NK-92 (cell line): ENCODE measurements around the gene OR2AT4.
"Not testable (repeated sequence)": the region's sequence is repeated elsewhere in the genome, so short reads cannot be mapped to it uniquely, and the experiment has no call there.

Experiments used
- DNase-seq: peaks from one replicate; lab custom pipeline; 2025; ENCODE audit not compliant: unreplicated experiment; lab: John Stamatoyannopoulos, UW

Gene OR2AT4

GRCh38 chr11:75096456-75097172 lies at the start of gene OR2AT4:
Gene OR2AT4 (minus strand): TSS chr11:75096876.
- no peak for DNase-seq

- no peak for DNase-seq
These were observed 49.4 kb upstream of the OR2AT4 start for GRCh38 chr11:75145972-75146519.

DNA sequence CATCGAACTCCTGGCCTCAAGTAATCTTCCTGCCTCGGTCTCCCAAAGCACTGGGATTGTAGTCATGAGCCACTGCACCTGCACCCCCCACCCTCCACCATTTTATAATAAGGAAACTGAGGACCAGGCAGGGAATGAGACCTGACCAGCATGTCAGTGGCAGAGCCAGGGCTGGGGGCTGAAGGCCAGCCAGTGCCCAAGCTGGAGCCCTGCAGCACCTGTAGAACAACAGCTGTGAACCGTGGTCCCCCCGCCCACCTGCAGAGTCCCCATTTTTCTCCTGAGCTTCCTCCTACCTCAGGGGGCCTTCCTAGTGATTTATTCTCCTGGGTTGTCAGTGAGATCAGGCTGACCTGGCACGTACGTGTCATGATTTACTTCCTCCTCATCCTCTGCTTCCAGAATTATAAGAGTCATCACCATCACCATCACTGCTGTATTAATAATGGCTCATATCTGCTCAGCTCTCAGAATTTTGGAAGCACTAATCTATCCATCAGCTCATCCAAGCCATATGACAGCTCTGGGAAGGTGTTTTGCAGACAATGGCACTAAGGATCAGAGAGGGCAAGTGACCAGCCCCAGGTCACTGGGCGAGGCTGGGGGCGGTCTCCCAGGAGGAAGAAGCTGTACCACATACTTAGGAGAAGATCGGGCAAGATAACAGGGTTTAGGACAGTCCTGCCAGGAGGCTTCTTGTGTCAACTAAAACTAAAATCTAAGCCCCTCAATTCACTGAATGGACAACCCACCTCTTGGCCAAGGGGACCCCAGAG lies 48.7 kb upstream of the OR2AT4 start:
- DNase-seq, result no peak

GRCh38 chr11:75144716-75145014 lies 48.0 kb upstream of the OR2AT4 start:
- no peak for DNase-seq

DNA sequence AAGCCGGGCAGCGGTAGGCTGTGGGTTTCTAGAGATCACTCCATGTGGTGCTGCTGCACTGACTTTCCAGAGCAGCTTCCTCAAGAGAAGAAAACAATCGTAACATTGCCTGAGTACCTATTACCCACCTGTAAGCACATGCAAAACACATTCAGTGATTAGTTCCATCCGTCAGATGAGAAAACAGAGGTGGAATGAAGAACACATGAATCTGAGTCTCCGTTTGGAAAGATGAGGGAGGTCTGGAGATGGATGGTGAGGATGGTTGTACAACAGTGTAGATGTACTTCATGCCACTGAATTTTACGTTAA lies 46.7 kb upstream of the OR2AT4 start:
- DNase-seq, result no peak

GRCh38 chr11:75142714-75143419 lies 46.2 kb upstream of the OR2AT4 start:
- DNase-seq, result no peak

- no peak for DNase-seq
These were observed 44.5 kb upstream of the OR2AT4 start for GRCh38 chr11:75141166-75141565.

- no peak for DNase-seq
These were observed 43.8 kb upstream of the OR2AT4 start for GRCh38 chr11:75140269-75141138.

- DNase-seq, result no peak
These were observed 39.0 kb upstream of the OR2AT4 start for GRCh38 chr11:75135651-75136050.

- DNase-seq, result no peak
These were observed 38.5 kb upstream of the OR2AT4 start for GRCh38 chr11:75135021-75135650.

GRCh38 chr11:75133976-75134375 lies 37.3 kb upstream of the OR2AT4 start:
- DNase-seq, result no peak

GRCh38 chr11:75132080-75132479 lies 35.4 kb upstream of the OR2AT4 start:
- no peak for DNase-seq

DNA sequence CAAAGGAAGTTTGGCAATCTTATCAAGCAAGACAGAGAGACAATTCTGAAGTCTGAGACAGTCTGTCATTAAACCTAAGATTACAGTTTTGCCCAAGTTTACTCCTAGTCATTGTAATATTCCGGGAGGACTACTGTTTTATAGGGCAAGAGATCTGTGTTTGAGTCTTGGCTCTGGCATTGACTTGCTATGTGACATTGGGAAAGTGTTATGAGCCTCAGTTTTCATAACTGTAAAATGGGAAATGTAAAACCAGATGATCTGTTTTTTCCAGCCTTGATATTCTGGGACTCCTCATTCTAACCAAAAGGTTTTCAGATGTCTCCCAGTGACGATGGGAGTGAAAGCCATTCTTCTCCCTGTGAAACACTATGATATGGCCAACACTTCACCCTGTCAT lies 29.9 kb upstream of the OR2AT4 start:
- DNase-seq, result no peak

- no peak for DNase-seq
These were observed 21.9 kb upstream of the OR2AT4 start for GRCh38 chr11:75118577-75118976.

DNA sequence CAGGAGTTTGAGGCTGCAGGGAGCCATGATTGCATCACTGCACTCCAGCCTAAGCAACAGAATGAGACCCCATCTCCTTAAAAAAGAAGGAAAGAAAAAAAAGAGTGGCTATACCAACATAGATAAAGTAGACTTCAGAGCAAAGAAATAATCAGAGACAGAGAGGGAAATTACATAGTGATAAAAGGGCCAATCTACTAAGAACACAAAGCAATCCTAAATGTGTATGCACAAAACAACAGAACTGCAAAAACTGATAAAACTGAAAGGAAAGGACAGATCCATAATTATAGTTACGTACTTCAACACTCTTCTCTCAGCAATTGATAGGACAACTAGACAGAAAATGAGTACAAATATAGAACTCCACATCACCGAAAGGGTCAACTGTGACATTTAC lies 17.8 kb upstream of the OR2AT4 start:
- DNase-seq, result no peak

DNA sequence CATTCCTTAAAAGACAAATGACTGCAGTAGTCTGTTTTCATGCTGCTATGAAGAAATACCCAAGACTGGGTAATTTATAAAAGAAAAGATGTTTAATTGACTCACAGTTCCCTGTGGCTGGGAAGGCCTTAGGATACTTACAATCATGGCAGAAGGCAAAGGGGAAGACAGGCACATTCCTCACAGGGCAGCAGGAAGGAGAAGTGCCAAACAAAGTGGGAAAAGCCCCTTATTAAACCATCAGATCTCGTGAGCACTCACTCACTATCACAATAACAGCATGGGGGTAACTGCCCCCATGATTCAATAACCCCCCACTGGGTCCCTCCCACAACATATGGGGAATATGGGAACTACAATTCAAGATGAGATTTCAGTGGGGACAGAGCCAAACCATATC lies 16.4 kb upstream of the OR2AT4 start:
- no peak for DNase-seq

GRCh38 chr11:75112200-75112599 lies 15.5 kb upstream of the OR2AT4 start:
- DNase-seq, result no peak

GRCh38 chr11:75107187-75107586 lies 10.5 kb upstream of the OR2AT4 start:
- DNase-seq, result no peak

GRCh38 chr11:75105967-75106681 lies 9.4 kb upstream of the OR2AT4 start:
- not testable (repeated sequence) for DNase-seq

DNA sequence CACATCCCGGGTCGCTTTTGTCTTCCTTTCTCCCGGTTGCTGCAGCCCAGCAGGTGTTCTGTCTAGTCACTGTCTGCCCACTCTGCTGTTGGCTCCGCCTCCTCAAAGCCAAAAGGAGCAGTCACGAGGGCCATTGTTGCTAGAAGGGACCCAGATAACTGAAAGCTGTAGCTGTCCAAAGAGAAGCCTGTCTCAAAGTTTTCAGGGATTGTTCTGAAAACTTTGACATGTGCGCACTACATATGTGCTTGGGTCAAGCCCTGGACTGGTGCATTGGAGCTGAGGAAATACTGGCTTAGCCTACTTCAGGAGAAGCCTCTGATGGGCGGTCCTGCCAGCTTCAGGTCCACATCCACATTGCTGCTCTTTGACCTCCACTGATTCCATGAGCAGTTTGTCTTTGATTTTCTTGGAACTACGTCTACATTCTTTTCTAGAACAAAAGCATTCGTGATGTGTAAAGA lies 8.8 kb upstream of the OR2AT4 start:
- DNase-seq, result no peak
